GM21360 (cell line): ENCODE measurements around the gene FARS2.
"Not testable (repeated sequence)": the region's sequence is repeated elsewhere in the genome, so short reads cannot be mapped to it uniquely, and the experiment has no call there.

Source experiments
- ATAC-seq: cut with Tn5 transposase; IDR thresholded peaks from one replicate; pipeline ENCODE4 v1.9.1; 2021; ENCODE audit warnings: mild to moderate bottlenecking, moderate library complexity; ENCODE audit not compliant: unreplicated experiment

FARS2 gene

DNA sequence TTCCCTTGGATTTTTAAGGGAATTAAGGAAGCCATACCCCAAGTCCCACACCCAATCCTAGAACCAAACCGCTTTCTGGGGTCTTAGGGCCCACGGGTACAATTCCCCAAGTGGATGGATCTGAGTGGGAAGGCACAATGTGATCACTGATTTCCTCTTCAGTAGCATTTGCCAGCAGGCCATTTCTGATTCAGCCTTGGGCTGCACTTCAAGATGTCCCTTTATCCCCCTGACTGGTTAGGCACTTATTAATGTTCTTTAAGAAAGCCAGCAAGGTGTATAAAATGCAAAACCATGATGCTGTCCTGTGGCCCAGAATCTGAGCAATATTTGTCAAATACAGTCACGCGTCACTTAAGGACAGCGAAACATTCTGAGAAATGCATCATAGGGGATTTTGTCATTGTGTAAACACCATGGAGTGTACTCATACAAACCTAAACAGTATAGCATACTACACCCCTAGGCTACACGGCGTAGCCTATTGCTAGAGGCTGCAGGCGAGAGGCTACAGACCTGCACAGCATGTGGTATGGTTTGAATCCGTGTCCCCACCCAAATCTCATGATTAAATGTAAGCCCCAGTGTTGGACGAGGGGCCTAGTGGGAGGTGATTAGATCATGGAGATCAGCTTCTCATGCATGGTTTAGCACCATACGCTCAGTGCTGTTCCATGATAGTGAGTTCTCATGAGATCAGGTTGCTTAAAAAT lies 511.3 kb downstream of the FARS2 start:
- no peak for ATAC-seq

DNA sequence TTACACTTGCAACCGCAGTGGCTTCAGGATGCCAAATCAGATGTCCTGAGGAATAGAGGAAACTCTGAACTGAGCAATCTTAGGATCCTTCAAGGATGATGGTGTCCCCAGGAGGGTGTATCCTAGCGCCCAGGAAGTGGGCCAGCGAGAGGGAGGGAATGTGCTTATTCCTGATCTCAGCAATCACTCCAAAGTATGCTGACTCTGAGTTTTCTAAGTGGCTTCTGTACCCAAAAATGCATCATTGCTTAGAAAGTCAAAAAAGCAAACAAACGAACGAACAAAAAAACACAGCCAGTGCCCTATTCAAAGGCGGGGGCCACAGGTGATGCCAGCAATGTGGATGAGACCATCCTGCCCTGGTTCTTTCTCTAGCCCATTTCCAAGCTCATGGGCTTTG lies 514.8 kb downstream of the FARS2 start:
- ATAC-seq: no peak

DNA sequence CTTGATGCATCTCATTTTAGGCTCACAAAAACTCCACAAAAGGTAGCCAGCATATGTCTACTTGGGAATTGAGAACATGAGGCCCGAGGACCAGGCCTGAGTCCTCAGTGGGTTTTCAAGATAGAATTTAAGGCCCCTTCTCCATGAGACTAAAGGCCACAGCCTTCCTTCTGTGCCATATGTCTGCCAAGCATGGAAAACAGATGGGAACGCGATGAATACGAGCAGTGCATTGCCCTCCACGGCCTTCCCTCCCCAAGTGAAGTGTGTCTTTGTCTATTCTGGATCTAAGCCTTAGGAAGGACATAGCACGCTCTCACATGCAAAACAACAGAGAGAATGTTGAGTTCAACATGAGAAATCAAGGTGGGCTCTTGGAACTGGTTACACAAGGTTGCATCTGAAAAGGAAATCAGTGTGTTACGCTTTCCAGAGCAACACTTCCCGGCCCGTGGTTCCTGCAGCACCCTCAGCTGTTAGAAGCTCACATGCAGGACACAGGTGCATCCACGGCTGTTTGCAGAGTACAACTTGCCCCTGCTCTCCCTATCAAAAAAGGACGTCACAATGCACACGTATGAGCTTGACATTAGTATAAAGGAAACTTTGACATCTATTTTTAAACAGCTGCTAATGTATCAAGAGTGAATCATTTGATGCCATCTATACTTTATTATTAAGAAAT lies 515.5 kb downstream of the FARS2 start:
- no peak for ATAC-seq

DNA sequence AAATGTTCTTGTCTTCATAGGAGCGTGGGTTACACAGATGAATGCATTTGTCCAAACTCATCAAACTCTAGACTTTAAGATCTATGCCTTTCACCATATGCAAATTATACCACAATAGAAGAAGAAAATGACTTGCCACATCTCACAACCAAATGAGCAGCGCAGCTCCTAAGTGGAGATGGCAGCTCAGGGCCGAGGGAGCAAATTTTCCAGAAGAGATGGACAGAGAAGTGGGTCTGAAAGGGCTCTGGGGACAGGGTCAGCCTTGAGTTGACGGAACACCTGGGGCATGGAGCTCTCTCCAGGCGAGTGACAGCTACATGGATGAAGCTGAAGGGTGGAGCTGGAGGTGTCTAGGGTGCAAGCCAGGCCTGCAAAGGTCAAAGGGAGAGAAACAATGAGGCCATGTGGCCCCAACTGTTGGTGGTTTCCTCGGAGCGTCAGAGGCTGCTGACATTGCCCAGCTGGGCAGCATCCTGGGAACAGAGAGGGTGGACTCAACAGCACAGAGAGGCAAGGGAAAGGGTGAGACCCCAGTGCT lies 517.1 kb downstream of the FARS2 start:
- ATAC-seq: peak; percentile 93

DNA sequence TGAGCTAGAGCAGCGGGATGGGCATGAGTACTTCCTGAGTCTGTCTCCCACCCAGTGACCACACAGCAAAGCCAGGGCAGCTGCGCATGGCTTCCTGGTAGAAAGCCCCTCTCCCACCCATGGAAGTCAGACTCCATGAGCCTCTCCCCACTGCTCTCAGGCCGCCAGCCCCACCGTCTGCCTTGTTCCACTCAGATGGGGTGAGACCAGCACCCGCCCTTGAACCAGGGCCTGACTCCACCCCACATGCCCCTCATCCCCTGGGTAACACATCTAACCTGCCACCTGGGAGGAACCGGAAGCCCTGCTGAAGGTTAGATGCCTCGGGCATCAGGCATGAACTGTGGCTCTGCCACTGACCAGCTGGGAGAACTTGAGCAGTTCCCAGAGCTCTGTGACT lies 517.6 kb downstream of the FARS2 start:
- no peak for ATAC-seq

DNA sequence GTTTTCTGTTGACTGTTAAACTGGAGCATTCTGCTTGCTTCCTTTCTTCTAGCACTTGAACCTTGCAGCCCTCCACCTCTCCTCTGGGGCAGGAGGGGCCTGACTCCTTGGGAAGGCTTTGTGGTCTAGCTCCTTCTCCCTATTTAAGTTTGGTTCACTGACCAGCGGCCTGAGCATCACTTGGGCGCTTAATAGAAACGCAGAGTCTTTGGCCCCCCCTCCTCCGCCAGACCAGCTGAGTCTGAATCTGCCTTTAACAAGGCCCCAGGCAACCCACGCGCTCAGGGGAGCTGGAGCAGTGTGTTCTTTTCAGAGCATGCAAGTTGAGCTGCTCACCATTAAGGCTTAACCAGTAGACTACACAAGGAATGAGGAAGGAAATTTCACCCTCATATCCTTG lies 519.7 kb downstream of the FARS2 start:
- ATAC-seq: no peak

DNA sequence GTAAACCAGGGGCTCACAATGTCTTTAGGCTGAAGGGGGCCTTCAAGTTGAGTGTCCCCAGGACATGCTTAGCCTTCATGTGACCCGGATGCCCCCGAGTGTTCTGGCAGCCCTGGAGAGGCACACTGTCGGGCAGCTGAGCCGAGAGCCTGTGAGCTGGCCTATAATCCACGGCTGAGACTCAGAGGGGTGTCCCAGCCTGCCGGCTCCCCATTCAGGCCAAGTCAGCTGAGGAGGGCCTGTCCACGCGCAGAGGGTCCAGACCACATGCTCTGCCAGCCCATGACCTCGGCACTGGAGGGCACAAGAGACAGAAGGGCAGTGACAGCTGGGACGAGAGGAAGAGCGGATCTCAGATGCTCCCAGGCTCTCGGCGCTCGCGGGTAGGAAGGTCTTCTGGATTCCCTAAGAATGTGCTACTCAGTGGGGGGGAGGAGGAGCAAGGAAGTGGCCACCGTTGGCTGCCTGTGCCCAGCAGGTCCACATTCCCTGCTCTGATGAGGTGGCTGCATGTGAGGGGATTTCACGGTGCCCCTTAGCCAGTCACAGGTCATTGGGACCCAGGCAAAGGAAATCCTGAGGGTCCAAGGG lies 520.7 kb downstream of the FARS2 start:
- ATAC-seq: no peak

DNA sequence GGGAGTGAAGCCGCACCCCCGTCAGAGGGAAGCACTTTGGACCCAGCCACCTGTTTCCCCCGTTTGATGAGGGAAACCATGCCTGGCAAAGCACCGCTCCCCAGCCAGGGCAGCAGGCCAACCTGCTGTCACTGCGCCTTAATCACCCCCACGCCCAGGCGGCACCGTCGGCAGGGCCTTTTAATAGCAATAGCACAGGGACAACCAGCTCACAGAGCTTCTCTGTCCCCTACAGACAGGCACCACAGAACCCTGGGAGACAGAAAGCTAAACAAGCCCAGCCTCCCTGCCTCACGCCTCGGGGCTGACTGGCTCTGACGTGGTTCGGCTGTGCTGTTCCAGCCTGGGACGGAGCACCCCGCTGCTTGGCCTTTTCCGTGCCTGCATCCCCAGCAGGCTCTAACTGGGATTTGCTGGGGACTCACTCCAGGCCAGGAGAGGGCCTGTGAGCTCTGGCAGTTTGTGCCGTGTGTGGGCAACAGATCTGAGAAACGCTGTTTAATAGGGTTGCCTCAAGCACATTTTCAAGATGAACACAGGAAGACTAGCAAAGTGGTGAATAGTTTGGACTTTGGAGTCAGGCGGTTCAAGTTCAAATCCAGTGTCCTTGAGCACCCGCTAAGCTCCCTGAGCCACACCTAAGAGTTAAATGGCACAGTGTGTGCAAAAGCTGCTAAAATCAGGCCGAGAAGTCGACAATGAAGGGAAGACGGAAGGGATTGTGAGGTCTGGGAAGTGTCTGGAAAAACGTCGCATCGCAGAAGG lies 521.7 kb downstream of the FARS2 start:
- no peak for ATAC-seq

DNA sequence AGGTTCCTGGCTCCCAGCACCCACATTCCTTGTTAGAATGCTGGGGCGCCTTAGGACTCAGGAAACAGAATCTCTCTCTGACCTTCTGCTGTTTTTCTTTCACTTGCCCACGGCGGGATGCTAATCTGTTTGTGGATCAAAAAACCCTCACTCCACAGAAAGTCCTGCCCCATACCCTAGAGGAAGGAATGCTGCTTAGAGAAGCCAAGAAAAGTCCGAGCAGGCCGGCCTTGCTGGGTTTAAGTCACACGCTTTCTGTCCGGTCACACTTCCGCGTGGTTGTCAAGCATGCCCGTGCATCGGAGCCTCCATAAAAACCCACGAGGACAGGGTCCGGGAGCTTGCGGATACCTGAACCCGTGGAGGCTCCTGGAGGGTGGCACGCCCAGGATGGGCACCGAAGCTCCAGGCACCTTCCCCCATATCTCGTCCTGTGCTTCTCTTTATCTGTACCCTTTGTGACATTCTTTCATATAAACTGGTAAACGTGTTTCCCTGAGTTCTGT lies 522.3 kb downstream of the FARS2 start:
- no peak for ATAC-seq

DNA sequence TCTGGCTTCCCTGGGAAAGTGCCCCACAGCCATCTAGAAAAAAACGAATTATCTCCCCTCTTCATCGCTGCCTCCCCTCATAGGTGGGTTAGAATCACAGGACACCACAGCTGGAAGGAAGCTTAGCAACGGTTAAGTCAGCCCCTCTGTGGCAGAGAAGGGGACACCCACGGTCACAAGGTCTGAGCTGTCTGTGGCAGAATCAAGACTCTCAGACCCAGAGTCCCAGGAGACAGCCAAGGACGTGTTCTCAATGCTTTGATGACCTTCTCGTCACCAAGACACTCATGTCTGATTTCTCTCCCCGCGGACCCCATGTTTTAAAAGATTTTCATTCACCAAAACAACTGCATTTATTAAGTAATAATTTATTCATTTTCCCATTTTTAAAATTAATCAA lies 523.9 kb downstream of the FARS2 start:
- no peak for ATAC-seq

DNA sequence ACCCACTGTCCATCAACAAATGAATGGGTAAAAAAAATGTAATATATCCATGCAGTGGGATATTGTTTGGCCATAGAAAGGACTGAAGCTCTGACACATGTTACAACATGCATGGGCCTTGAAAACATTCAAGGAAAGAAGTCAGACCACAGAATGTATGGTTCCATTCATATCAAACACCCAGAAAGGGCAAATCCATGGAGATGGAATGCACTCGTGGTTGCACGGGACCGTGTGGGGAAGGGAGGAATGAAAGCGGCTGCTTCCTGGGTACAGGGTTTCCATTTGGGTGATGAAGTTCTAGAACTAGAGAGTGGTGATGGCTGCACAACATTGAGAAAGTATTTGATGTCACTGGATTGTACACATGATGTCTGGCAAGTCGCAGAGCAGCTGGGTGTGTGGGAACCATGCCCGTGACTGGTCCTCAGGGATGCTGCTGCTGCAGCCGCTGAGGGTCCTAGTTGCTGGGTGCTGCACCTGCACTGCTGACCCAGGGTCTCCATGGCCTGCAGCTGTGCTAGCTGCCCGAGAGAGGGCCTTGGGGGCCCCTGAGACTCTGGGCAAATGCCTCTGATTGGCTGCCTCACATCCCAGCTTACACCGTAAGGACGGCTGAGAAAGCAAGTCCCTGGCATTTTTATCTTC lies 525.1 kb downstream of the FARS2 start:
- ATAC-seq: no peak

DNA sequence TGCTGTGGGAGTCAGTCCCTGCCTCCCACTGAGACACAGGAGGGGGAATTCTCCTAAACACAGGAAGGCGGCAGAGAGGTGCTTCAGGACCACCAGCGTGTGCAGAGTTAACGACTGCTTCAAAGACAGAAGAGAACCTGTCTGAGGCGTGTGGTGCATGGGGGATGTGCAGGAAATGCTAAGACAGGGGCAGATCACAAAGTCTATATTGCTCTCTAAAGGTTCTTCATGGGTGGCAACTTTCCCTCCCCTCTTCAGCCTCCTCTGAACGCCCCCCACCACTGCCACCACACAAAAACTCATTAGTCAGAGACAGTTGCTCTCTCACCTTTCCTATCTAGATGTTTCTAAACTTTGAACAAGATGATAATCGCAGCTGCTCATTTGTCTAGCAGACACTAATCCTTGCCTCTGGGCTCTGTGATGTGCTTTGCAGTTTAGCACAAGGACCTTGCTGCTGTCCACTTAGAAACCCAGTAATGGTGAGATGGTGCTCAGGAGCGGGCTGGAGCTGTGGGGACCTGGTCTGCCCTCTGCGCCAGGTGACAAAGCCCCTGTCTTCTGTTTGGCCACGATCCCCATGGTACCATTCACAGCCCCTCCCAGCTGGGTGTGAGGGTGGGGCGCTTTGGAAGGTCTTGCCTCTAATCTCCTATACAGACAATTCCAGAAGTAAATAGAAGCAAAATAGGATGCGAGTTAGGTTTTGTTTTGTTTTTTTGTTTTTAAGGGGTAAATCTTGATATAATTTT lies 525.8 kb downstream of the FARS2 start:
- ATAC-seq: no peak

DNA sequence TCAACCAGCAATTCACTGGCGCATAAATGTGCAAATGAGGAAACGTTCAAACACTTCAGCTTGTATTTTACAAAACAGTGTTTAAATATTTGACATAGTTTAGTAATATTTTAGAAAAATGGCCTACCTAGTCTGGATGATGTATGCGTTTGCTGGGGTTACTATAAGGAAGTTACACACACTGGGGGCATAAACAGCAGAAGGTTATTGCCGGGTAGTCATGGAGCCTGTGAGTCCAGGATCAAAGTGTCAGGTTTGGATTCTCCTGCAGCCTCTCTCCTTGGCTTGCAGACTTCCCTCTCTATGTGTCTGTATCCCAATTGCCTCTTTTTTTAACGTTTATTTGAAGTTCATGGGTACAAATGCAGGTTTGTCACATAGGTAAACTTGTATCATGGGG lies 528.1 kb downstream of the FARS2 start:
- not testable (repeated sequence) for ATAC-seq

DNA sequence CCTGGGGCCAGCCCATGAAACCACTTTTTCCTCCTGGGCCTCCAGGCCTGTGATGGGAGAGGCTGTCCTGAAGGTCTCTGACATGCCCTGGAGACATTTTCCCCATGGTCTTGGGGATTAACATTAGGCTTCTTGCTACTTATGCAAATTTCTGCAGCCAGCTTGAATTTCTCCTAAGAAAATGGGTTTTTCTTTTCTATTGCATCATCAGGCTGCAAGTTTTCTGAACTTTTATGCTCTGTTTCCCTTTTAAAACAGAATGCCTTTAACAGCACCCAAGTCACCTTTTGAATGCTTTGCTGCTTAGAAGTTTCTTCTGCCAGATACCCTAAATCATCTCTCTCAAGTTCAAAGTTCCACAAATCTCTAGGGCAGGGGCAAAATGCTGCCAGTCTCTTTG lies 535.2 kb downstream of the FARS2 start:
- not testable (repeated sequence) for ATAC-seq

DNA sequence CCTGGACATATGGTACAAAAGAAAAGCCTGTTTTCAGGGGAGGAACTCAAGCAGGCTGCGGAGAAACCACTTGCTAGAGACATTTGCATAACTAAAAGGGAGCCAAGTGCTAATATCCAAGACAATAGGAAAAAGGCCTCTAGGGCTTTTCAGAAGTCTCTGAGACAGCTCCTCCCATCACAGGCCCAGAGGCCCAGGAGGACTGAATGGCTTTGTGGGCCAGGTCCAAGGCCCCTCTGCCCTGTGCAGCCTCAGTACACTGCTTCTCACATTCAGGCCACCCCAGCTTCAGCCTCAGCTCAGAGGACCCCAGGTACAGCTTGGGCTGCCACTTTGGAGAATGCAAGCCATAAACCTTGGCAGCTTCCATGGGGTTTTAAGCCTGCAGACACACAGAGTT lies 545.1 kb downstream of the FARS2 start:
- not testable (repeated sequence) for ATAC-seq

DNA sequence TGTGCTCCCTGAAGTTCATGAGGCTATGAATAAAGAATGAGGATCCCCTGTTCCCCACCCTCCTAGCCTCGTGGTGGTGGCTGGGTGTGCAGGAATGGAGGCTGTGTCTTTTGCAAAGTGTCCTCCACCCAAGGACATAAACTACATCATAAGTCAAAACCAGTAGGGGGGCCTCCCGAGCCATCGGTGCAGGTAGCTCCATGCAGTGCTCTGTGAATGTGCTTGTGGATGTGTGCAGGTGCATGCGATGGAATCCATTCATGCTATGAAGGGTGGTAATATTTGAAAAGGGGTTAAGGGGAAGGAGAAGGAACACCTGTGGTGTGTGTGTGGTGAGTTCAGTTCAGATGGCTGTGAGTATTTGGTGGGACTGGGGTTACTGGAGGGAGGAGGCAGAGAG lies 548.1 kb downstream of the FARS2 start:
- ATAC-seq: no peak

DNA sequence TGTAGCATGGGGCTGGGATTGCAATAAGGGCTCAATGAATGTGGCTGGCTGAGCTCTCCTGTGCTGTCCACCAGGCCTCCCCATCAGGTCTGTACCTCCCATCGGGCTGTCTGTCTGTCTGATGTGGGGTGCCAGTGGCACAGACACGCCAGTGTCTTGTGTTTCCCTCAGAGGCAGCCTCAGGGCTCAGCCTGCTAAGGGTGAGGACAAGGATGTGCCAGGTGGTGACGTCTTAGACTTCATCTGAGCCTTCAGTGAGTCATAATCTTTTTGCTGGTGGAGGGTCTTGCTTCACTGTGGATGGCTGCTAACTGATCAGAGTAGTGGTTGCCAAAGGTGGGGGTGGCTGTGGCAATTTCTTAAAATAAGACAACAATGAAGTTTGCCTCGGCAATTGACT lies 550.7 kb downstream of the FARS2 start:
- no peak for ATAC-seq

DNA sequence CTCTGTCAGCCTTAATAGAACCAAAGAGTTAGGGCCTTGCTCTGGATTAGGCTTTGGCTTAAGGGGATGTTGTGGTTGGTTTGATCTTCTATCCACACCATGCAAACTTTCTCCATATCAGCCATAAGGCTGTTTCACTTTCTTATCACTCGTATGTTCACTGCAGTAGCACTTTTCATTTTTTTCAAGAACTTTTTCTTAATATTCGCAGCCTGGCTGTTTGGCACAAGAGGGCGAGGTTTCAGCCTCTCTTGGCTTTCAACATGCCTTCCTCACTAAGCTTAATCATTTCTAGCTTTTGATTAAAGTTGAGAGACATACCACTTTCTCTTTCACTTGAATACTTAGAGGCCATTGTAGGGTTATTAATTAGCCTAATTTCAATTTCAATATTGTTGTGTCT lies 552.3 kb downstream of the FARS2 start:
- ATAC-seq: no peak

DNA sequence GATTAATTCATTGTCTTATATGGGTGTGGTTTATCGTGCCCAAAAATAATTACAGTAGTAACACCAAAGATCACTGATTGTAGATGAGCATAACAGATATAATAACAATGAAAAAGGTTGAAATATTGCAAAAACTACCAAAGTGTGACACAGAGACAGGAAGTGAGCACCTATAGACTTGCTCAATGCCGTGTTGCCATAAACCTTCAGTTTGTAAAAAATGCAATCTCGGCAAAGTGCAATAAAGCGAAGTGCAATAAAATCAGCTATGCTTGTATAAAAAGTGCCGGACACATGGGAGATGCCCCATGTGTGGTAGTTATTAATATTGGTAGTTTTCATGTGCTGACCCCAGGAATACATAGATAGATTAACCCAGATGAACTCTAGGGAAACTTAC lies 552.8 kb downstream of the FARS2 start:
- no peak for ATAC-seq

DNA sequence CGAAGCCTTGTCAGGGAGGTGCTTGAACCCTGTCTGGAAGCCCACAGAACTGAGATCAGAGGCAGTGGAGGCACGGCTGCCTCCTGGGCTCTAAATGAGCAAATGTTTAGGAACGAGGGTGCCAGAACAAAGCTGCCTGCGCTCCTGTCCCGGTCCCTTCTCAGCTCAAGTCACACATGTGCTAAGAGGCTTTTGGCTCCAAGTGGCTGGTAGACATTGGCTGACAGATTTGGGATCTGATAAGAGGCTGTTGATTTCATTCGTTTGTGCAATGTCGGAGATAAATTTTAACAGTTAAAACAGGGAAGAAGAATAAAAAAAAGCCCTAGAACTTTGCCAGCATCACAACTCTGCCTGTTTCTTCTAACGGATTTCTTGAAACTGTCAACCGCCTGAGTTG lies 553.6 kb downstream of the FARS2 start:
- no peak for ATAC-seq
